Hepatic stellate cell (primary cell): ENCODE measurements around the gene FAM50B.
A peak's percentile ranks its signal among the peaks of the same experiment; 100 is the strongest.

Experiments
- DNase-seq: peaks from one replicate; pipeline ENCODE4 v3.0.0; 2011; ENCODE audit warnings: low spot score

FAM50B gene

GRCh38 chr6:3873051-3873450 lies 23.9 kb downstream of the FAM50B start:
- DNase-seq: no peak

- DNase-seq: no peak
Observed at GRCh38 chr6:3874069-3874468, 24.9 kb downstream of the FAM50B start.

DNA sequence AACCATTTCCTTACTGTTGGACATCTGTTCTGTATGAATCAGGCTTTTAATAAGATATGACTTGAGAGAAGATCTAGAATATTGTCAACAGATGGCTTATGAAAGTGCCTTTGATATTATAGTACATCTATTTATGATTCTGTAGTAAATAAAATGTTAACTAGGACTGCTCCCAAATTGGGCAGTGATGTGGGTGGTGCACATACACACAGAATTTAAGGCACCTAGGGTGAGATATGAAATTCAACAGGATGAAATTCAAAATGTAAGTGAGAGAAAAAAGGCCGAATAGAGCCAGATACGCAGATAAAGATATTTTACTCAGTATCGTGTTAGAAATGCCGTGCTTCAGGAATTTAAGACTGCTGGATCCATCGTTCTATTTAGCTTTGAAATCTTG lies 26.3 kb downstream of the FAM50B start:
- DNase-seq: no peak

- no peak for DNase-seq
Observed at GRCh38 chr6:3876101-3876500, 26.9 kb downstream of the FAM50B start.

- peak; percentile 23 for DNase-seq
Observed at GRCh38 chr6:3876866-3877265, 27.7 kb downstream of the FAM50B start.

DNA sequence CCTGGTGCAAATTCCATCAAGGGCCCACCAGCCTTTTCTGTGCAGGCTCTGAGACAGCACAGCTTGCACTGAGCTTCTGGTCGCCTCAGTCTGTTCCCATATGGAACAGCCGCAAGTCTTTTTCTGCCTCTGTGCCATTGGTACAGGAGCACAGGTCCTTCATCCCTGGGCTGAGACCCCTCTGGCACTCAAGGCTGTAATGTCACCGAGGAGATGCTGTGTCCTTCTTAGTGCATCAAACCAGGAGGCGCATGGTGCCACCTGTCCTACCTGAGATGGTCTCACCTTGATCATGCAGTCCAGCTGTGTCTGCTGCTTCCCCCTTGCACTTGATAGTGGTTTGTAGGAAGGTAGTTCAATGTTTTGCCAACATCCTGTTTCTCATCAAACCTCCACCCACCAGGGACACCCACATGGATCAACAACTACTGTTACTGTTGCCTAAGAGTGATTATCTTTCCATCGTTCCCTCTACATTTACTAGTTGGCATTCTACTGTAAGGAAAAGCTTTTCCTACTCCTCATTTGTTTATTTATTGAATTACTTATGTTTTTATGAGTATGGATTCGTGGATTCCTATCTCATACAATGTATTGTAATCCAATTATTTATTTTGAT lies 29.0 kb downstream of the FAM50B start:
- DNase-seq: no peak

DNA sequence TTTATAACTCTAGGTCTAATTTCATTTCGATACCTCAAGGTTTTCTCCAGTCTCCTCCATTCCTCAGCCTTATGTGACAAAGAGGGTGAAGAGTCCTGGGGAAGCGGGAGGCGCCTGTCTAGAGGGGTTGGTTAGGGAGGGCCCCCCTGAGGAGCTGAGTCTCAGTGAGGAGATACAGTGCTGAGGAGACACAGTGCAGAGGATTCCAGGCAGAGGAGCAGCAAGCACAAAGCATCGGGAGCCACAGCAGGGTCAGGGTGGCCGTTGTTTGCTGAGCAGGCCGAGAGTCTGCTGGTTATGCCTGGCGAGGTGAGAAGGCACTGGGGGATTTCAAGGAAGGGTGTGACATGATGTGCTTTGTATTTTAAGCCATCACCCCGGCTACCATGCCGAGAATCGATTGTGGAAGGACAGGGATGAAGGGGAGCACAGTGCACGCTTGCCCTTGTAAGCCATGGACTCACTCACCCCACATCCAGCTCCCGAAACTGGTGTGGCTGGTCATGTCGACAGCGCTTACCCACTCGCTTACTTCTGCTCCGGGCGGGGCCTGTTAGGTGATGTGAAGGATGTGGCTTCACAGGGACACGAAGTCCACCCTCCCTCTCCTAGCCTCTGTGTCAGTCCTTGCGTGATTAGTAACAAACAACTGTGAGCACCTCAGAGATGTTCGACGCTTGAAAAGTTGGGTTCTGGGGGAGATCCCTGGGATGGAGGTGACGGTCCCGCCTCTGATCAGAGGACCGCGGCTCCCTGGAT lies 30.2 kb downstream of the FAM50B start:
- DNase-seq: no peak

GRCh38 chr6:3881711-3882421 lies 32.7 kb downstream of the FAM50B start:
- no peak for DNase-seq

GRCh38 chr6:3882431-3882830 lies 33.3 kb downstream of the FAM50B start:
- no peak for DNase-seq

DNA sequence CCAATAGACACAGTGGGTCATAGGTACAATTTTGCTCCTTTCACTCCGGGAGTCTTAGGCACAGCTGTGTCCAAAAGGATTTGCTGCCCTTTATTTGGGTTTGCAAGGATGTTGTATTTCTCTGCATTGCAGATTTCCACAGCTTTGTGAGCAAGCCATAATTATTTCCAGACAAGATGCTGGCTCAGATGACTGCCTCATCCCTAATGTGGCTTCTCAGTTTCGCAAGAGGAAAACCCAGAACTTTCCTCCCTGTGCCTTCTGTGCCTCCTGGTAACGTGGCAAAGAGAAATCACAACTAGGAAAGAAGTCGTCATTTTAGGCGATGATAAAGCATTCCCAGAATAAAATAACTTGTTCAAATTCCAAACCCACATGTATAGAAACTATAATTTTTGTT lies 33.7 kb downstream of the FAM50B start:
- peak; percentile 57 for DNase-seq

- peak; percentile 62 for DNase-seq
Observed at GRCh38 chr6:3884007-3884745, 35.0 kb downstream of the FAM50B start.

GRCh38 chr6:3885262-3886036 lies 36.3 kb downstream of the FAM50B start:
- no peak for DNase-seq

DNA sequence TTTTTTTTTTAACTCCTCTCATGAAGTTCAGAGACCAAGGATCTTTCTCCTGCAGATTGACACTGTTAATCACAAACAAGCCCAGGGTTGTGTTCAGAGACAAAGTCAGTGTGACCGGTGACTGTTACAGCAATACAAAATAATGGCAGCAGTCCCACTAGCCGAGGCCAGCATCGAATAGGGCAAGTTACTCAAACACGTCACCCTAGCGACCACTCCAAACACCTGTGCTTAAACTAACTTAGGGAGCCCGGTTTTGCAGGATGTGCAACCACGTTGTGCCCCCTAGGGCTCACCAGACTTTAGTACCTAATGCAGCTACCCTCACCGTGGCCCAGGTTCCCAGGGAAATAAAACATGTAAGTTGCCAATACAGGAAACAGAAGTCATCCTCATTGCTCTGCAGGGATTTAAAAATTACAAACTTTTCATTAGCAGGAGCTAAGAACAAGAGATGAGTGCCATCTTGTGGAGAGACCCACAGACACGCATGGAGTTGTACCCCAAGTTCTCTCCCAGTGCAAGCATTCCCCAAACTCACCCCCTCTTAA lies 38.1 kb downstream of the FAM50B start:
- peak; percentile 42 for DNase-seq

GRCh38 chr6:3888153-3888957 lies 39.2 kb downstream of the FAM50B start:
- no peak for DNase-seq

- no peak for DNase-seq
Observed at GRCh38 chr6:3890047-3890446, 40.9 kb downstream of the FAM50B start.

- no peak for DNase-seq
Observed at GRCh38 chr6:3891883-3892282, 42.7 kb downstream of the FAM50B start.

DNA sequence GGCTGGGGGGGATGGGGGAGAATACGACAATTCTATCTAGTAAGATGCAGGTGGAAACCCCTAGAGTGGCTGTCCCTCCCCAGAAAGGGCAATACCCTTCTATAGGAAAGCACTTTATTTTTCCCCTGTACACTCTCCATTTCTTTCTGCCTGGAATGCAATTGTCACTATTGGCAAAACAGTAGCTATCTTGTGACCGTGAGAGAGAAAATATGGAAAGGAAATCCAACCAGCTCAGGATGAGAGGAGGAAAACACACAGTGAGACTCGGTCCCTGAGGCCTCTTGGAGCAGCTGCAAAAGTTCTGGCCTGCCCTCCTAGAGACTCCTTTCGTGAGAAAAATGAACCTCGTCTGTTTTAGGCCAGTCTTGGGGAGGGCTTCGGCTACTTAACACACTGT lies 43.4 kb downstream of the FAM50B start:
- DNase-seq: no peak

- no peak for DNase-seq
Observed at GRCh38 chr6:3893487-3893886, 44.3 kb downstream of the FAM50B start.

- DNase-seq: no peak
Observed at GRCh38 chr6:3893917-3894316, 44.7 kb downstream of the FAM50B start.

GRCh38 chr6:3894590-3895311 lies 45.6 kb downstream of the FAM50B start:
- DNase-seq: no peak
